Bronchial epithelial cell (primary cell): ENCODE measurements around the gene SMARCA4. TPM values are rescaled to one million over a fixed set of nuclear protein-coding genes. Genes with fewer than 3 reads are reported as not detected.

Source experiments
- DNase-seq: peaks from one replicate; pipeline ENCODE4 v3.0.0-alpha.2; 2010; ENCODE audit warnings: low read depth
- FAIRE-seq: peaks from 2 replicates; lab custom pipeline; 2011; peaks lifted over from hg19 to GRCh38; lab: Jason Lieb, UNC
- H3K27me3 ChIP-seq: 2 replicates; pipeline ENCODE4 v1.5.1; 2011; ENCODE audit warnings: low read length; ENCODE audit not compliant: control insufficient read depth, insufficient read depth
- H3K36me3 ChIP-seq: 2 replicates; pipeline ENCODE4 v1.5.1; 2011; ENCODE audit warnings: low read length; ENCODE audit not compliant: control insufficient read depth, insufficient read depth
- H3K4me3 ChIP-seq: 2 replicates; pipeline ENCODE4 v1.5.1; 2011; ENCODE audit warnings: mild to moderate bottlenecking, low read depth, low read length, control low read depth
- CTCF ChIP-seq: IDR thresholded peaks from 2 replicates; pipeline ENCODE4 v1.5.1; 2011; ENCODE audit warnings: mild to moderate bottlenecking, moderate library complexity, low read length, control low read depth, inconsistent platforms; ENCODE audit not compliant: insufficient read depth, severe bottlenecking
- total RNA-seq: library from RNA; depleted of rRNA; stranded (reverse); fragments of >200 nt; gene quantifications from 2 replicates; pipeline ENCODE4 v1.2.1, GENCODE V29; 2014

Gene SMARCA4
- total RNA-seq, 1 donor from 2014 or later = 49.2 TPM

- peaks cover 57% of the 10 kb centered on the region for H3K36me3 ChIP-seq
- FAIRE-seq = no peak
- no peak for DNase-seq
- H3K4me3 ChIP-seq = no peak overlapping the region
- no peak for TF ChIP-seq CTCF
- H3K27me3 ChIP-seq = no peaks in the 10 kb centered on the region
Measured at GRCh38 chr19:11111117-11111770, 150.4 kb downstream of the SMARCA4 start.

- TF ChIP-seq CTCF = no peak
- Histone ChIP-seq H3K4me3 (no peak overlapping the region), H3K36me3 (peaks cover 57% of the 10 kb centered on the region), H3K27me3 (no peaks in the 10 kb centered on the region)
- FAIRE-seq = no peak
- DNase-seq = no peak
Measured at GRCh38 chr19:11111771-11112144, 150.9 kb downstream of the SMARCA4 start.

Other genes with a start within 250 kb of the SMARCA4 start
- gene DNM2, start 243.0 kb upstream of the SMARCA4 start, total RNA-seq = 68.4 and 89.7 TPM in 2 replicates
- 42.0 and 45.3 TPM in 2 replicates for gene TMED1, start 124.8 kb upstream of the SMARCA4 start, total RNA-seq
- gene C19orf38, start 112.6 kb upstream of the SMARCA4 start, total RNA-seq = 0.26 and 0.38 TPM in 2 replicates
- gene CARM1, start 89.5 kb upstream of the SMARCA4 start, total RNA-seq = 9.2 and 14.3 TPM in 2 replicates
- 110 and 144 TPM in 2 replicates for gene YIPF2, start 32.4 kb upstream of the SMARCA4 start, total RNA-seq
- gene TIMM29, start 32.2 kb upstream of the SMARCA4 start, total RNA-seq = 37.5 and 42.1 TPM in 2 replicates
- gene LDLR, start 128.4 kb downstream of the SMARCA4 start, total RNA-seq = 72.7 and 109 TPM in 2 replicates
- gene SPC24, start 194.8 kb downstream of the SMARCA4 start, total RNA-seq = 1.6 and 1.7 TPM in 2 replicates
- 10.2 and 10.8 TPM in 2 replicates for gene KANK2, start 236.5 kb downstream of the SMARCA4 start, total RNA-seq